B cell (primary cell): ENCODE results near the gene HSPBP1.

Source experiments
- CTCF ChIP-seq: fragments of 200-600 bp; IDR thresholded peaks from one replicate; pipeline ENCODE4 v1.8.0; 2022; ENCODE audit warnings: antibody characterized with exemption, mild to moderate bottlenecking
- EZH2 ChIP-seq: IDR thresholded peaks from 2 replicates; pipeline ENCODE4 v1.6.1; 2012; ENCODE audit warnings: borderline replicate concordance, low read depth, mild to moderate bottlenecking, moderate library complexity, low read length; ENCODE audit not compliant: insufficient read depth, poor library complexity, severe bottlenecking

- TF ChIP-seq CTCF (no peak), EZH2 (no peak)
Observed at GRCh38 chr19:55249841-55250240, 30.1 kb downstream of the HSPBP1 start.
